Bronchial epithelial cell (primary cell): ENCODE measurements around the gene CRYL1. TPM values are rescaled to one million over a fixed set of nuclear protein-coding genes. Genes with fewer than 3 reads are reported as not detected.

ENCODE experiments used
- DNase-seq: peaks from one replicate; pipeline ENCODE4 v3.0.0-alpha.2; 2010; ENCODE audit warnings: low read depth
- FAIRE-seq: peaks from 2 replicates; lab custom pipeline; 2011; peaks lifted over from hg19 to GRCh38; lab: Jason Lieb, UNC
- H3K27me3 ChIP-seq: 2 replicates; pipeline ENCODE4 v1.5.1; 2011; ENCODE audit warnings: low read length; ENCODE audit not compliant: control insufficient read depth, insufficient read depth
- H3K36me3 ChIP-seq: 2 replicates; pipeline ENCODE4 v1.5.1; 2011; ENCODE audit warnings: low read length; ENCODE audit not compliant: control insufficient read depth, insufficient read depth
- H3K4me3 ChIP-seq: 2 replicates; pipeline ENCODE4 v1.5.1; 2011; ENCODE audit warnings: mild to moderate bottlenecking, low read depth, low read length, control low read depth
- CTCF ChIP-seq: IDR thresholded peaks from 2 replicates; pipeline ENCODE4 v1.5.1; 2011; ENCODE audit warnings: mild to moderate bottlenecking, moderate library complexity, low read length, control low read depth, inconsistent platforms; ENCODE audit not compliant: insufficient read depth, severe bottlenecking
- total RNA-seq: library from RNA; depleted of rRNA; stranded (reverse); fragments of >200 nt; gene quantifications from 2 replicates; pipeline ENCODE4 v1.2.1, GENCODE V29; 2014

CRYL1 gene
- total RNA-seq, 1 donor from 2014 or later, result 17.9 TPM

DNA sequence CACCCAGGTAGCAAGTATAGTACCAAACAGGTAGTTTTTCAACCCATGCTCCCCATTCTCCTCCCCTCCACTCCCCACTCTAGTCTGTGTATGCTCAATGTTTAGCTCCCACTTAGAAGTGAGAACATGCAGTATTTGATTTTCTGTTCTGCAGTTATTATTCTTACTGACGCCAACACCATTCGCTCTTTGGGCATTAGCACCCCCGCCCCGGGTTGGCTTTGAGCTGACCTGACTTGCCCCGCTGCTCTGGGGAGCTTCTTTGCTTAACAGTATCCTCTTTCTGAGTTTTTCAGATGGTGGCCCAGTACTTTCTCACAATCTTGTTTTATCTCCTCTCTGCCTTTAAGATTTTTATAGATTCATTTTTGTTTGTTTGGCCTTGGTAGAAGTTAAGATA lies 138.7 kb downstream of the CRYL1 start:
- no peak overlapping the region for H3K4me3 ChIP-seq

DNA sequence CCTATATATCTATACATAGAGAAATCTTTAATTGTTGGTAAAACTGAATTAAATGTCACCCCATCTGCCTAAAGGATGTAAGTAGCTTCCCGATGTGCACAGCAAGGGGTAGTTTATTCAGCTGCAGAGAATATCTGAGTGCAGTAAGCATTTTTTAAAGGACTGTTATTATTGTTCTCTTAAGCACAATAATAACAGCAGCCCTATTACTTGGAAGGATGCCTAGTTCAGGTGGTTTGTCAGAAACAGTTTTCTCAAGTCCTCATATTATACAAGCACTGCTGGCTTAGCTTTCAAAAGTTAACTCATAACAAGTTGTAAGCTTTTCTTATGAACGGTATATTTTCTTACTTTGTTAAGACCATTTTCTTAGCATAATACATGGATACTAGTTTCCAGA lies 142.6 kb downstream of the CRYL1 start:
- FAIRE-seq (no peak), DNase-seq (no peak)
- no peak for TF ChIP-seq CTCF
- Histone ChIP-seq H3K27me3 (no peaks in the 10 kb centered on the region), H3K4me3 (no peak overlapping the region), H3K36me3 (no peaks in the 10 kb centered on the region)

More for the DNA sequence above, 138.7 kb downstream of the CRYL1 start:
- no peak for TF ChIP-seq CTCF
- H3K27me3 ChIP-seq, result no peaks in the 10 kb centered on the region
- H3K36me3 ChIP-seq, result no peaks in the 10 kb centered on the region
- no peak for DNase-seq
- FAIRE-seq, result peak; percentile 18

GRCh38 chr13:20381401-20381800 lies 144.3 kb downstream of the CRYL1 start:
- H3K4me3 ChIP-seq, result no peak overlapping the region
- FAIRE-seq (no peak), DNase-seq (no peak)
- H3K36me3 ChIP-seq, result no peaks in the 10 kb centered on the region
- H3K27me3 ChIP-seq, result no peaks in the 10 kb centered on the region
- no peak for TF ChIP-seq CTCF

- TF ChIP-seq CTCF, result no peak
- H3K36me3 ChIP-seq, result no peaks in the 10 kb centered on the region
- H3K27me3 ChIP-seq, result no peaks in the 10 kb centered on the region
- FAIRE-seq, result no peak
- H3K4me3 ChIP-seq, result no peak overlapping the region
- DNase-seq, result peak; percentile 68
Observed at GRCh38 chr13:20378721-20379120, 146.9 kb downstream of the CRYL1 start.

GRCh38 chr13:20377720-20378119 lies 147.9 kb downstream of the CRYL1 start:
- Histone ChIP-seq H3K36me3 (no peaks in the 10 kb centered on the region), H3K27me3 (no peaks in the 10 kb centered on the region), H3K4me3 (no peak overlapping the region)
- no peak for DNase-seq
- TF ChIP-seq CTCF, result no peak
- FAIRE-seq, result no peak

- TF ChIP-seq CTCF, result no peak
- no peak for FAIRE-seq
- no peaks in the 10 kb centered on the region for H3K27me3 ChIP-seq
- no peak overlapping the region for H3K4me3 ChIP-seq
- no peak for DNase-seq
- no peaks in the 10 kb centered on the region for H3K36me3 ChIP-seq
Observed at GRCh38 chr13:20375871-20376270, 149.8 kb downstream of the CRYL1 start.
